ENCODE measurements around the gene MXD1. TPM values are rescaled to one million over a fixed set of nuclear protein-coding genes. Genes with fewer than 3 reads are reported as not detected.
"Not testable (repeated sequence)": the region's sequence is repeated elsewhere in the genome, so short reads cannot be mapped to it uniquely, and the experiment has no call there.

The MXD1 gene, protein sequence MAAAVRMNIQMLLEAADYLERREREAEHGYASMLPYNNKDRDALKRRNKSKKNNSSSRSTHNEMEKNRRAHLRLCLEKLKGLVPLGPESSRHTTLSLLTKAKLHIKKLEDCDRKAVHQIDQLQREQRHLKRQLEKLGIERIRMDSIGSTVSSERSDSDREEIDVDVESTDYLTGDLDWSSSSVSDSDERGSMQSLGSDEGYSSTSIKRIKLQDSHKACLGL
- 3.1 and 4.0 TPM in 2 replicates for total RNA-seq (2014; rRNA removed; shearing (Covaris generic))

DNA sequence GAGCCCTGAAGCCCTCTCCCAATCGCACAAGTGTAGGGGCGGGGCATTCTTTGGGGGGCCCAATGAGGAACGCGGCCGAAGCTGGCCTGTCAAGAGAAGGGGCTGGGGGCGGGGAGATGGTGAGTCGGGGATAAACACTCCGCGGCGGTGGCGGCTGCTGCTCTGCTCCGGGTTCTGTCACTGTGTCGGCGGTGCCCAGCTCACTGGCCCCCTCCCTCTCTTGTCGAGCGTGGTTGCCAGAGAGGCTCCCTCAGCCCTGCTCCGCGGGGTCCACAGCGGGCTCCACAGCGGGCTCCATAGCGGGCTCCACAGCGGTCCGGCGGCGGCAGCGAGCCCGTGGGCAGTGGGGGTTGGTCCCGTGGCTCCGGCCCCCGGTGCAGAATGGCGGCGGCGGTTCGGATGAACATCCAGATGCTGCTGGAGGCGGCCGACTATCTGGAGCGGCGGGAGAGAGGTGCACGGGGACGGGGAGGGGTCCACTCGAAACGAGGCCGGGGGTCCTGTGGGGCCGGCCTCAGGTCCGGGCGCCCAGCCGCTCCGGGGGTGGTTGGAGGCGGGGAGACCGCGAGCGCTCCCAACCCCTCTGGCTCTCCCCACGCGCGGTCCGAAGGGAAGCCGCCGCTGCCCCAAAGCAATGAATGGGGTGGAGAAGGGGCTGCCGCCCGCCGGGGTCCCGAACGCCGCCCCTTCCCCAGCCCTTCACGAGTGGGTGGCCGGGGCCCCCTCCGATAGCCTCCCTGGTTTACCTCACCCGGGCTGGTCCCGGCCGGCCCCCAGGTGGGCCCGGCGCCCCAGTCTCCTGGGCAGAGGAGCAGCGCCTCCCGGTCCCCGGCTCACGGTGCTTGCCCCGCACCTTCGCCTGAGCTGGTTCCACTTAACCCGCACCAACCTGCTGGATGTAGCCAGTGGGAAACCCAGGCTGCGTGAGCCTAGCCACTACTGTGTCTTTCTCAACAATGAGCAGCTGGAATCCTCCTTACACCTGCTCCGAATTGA is at the start of gene MXD1:
MXD1 (plus strand) TSS at position 160 of the 996 bp plus-strand sequence; CDS start at position 382, 222 bp downstream.
- H3K4me3 ChIP-seq = peak within 1 kb of the TSS; percentile 68
- peaks cover 6% of the 10 kb centered on the region; the same call in 1 of the 2 replicates for H3K36me3 ChIP-seq
- DNase-seq (ENCODE audit: low read depth in 1 of 2, low spot score in 2 of 2) = no peak
- H3K9me3 ChIP-seq (replicated peaks) = no peaks in the 10 kb centered on the region
- peak within 1 kb of the TSS; percentile 68 for H3K27ac ChIP-seq
- H3K4me1 ChIP-seq (replicated peaks) = peaks cover 16% of the 10 kb centered on the region
- H3K27me3 ChIP-seq (replicated peaks) = no peaks in the 10 kb centered on the region

DNA sequence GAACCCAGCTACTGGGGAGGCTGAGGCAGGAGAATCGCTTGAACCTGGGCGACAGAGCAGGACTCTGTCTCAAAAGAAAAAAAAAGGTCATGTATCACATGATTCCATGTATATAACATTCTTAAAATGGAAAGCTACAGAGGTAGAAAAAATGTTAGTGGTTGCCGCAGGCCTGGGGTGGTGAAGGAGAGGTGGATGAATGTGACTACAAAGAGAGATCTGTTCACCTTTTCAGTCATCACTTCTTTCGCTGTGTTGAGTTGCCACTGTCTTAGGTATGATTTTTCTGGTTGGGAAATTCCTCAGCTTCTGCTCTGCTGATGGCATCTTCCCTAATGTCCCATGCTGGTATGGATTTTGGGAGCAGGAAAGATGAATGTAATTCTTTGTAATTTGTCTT is 26.5 kb upstream of the MXD1 start:
- no peak overlapping the region for H3K27ac ChIP-seq
- peaks cover 2% of the 10 kb centered on the region for H3K4me1 ChIP-seq (replicated peaks)
- no peak overlapping the region for H3K4me3 ChIP-seq
- peaks cover 5% of the 10 kb centered on the region for H3K9me3 ChIP-seq (replicated peaks)
- H3K36me3 ChIP-seq = no peaks in the 10 kb centered on the region
- no peak for DNase-seq (ENCODE audit: low read depth in 1 of 2, low spot score in 2 of 2)
- 0 out of 2 replicates have a peak, but pooled peaks cover 7% of the 10 kb centered on the region for H3K27me3 ChIP-seq (replicated peaks)

DNA sequence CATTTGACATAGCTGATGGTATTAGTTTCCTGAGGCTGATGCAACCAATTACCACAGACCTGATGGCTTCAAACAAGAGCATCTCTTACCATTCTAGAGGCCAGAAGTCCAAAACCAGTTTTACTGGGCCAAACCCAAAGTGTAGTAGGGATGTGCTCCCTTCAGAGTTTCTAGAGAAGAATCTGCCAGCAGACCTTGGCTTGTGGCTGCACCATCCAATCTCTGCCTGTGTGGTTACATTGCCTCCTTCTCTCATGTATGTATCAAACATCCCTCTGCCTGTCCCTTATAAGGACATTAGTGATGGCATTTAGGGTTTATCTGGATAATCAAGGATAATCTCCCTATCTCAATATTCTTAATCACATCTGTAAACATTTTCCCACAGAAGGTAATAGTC is 25.6 kb upstream of the MXD1 start:
- Histone ChIP-seq H3K27me3 (replicated peaks) (0 out of 2 replicates have a peak, but pooled peaks cover 4% of the 10 kb centered on the region), H3K27ac (no peak overlapping the region), H3K4me1 (replicated peaks) (peaks cover 4% of the 10 kb centered on the region), H3K36me3 (no peaks in the 10 kb centered on the region), H3K4me3 (no peak overlapping the region), H3K9me3 (replicated peaks) (peaks cover 5% of the 10 kb centered on the region)
- DNase-seq (ENCODE audit: low read depth in 1 of 2, low spot score in 2 of 2) = no peak

DNA sequence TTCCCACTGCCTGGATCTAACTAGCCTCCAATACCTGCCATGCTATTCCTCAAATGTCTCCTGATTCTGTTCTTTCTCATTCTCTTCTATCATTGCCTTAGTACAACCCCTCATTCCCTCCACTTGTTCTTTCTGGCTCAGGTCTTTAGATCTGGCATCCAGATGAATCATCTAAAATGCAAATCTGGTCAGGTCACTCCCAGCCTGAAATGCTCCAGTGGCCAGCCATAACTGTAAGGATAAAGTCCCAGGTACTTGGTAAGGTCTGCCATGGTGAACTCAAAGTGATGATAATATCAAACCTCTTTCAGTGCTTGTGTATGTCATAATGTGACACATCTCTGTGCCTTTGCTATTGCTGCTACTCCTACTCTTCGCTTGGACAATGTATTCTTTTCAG is 24.0 kb upstream of the MXD1 start:
- no peak overlapping the region for H3K4me3 ChIP-seq
- no peak overlapping the region for H3K27ac ChIP-seq
- H3K9me3 ChIP-seq (replicated peaks) = peaks cover 5% of the 10 kb centered on the region
- no peak for DNase-seq (ENCODE audit: low read depth in 1 of 2, low spot score in 2 of 2)
- 0 out of 2 replicates have a peak, but pooled peaks cover 4% of the 10 kb centered on the region for H3K27me3 ChIP-seq (replicated peaks)
- H3K36me3 ChIP-seq = peaks cover 12% of the 10 kb centered on the region
- peaks cover 9% of the 10 kb centered on the region for H3K4me1 ChIP-seq (replicated peaks)

DNA sequence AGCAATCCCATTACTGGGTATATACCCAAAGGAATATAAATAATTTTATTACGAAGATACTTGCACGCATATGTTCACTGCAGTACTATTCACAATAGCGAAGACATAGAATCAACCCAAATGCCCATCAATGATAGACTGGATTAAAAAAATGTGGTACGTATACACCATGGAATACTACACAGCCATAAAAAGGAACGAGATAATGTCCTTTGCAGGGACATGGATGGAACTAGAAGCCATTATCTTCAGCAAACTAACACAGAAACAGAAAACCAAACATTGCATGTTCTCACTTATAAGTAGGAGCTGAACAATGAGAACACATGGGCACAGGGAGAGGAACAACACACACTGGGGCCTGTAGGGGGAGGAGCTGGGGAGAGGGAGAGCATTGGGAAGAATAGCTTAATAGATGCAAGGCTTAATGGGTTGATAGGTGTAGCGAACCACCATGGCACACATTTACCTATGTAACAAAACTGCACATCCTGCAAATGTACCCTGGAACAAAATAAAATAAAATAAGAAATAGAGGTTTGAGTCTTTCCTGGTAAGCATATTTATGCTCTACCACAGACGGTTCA is 22.0 kb upstream of the MXD1 start:
- H3K4me3 ChIP-seq; H3K4me1 ChIP-seq (replicated peaks); H3K9me3 ChIP-seq (replicated peaks); DNase-seq (ENCODE audit: low read depth in 1 of 2, low spot score in 2 of 2); H3K27me3 ChIP-seq (replicated peaks): not testable (repeated sequence)
- peak overlapping the region; percentile 70 for H3K27ac ChIP-seq
- peaks cover 29% of the 10 kb centered on the region for H3K36me3 ChIP-seq

DNA sequence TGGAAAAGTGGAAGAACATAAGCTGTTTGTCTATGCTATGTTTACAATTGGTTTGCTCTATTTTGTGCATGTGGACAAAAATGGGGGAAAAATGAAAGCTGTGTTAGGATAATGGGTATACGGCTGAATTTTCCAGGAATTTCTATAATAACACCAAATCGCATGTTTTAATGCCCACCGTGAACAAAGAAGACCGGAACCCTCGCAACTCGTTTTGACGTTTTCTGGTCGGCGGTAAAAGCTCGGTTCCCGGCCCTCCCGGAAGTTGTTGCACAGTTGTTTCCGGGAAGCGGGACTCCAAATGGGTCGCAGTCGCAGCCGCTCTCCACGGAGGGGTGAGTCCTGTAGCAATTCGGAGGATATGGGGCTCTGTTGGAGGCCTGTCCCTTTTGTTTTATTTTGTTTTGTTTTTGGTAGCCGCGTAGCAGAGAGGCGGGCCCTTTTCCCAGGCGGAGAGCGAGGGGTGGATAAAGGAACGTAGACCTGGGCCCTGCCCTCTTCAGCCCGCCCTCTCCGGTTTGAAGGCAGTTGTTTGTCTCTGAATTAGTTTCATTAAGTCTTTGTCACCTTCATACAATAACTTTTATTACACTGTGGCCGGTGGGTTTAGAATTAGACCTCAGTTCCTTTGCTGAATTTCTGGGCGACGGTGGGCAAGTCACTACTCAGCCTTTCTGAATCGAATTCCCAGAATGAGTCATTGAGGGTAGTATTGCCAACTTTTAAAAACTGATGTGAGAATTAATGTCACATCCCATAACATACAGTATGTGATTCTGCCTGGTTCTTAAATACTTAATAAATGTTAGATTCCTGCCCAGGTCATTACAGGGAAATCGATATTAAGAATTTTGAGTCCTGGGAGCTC is 21.0 kb upstream of the MXD1 start, which contains the start of gene SNRNP27:
SNRNP27 (plus strand) TSS at position 273 of the 868 bp plus-strand sequence; CDS start at position 302, 29 bp downstream.
- Histone ChIP-seq H3K4me3 (peak within 1 kb of the TSS; percentile 59), H3K36me3 (peaks cover 35% of the 10 kb centered on the region), H3K27me3 (replicated peaks) (no peaks in the 10 kb centered on the region), H3K9me3 (replicated peaks) (peaks cover 5% of the 10 kb centered on the region; the same call in 1 of the 2 replicates), H3K4me1 (replicated peaks) (peaks cover 9% of the 10 kb centered on the region), H3K27ac (peak within 1 kb of the TSS; percentile 70)
- peak; percentile 85 for DNase-seq (ENCODE audit: low read depth in 1 of 2, low spot score in 2 of 2)

DNA sequence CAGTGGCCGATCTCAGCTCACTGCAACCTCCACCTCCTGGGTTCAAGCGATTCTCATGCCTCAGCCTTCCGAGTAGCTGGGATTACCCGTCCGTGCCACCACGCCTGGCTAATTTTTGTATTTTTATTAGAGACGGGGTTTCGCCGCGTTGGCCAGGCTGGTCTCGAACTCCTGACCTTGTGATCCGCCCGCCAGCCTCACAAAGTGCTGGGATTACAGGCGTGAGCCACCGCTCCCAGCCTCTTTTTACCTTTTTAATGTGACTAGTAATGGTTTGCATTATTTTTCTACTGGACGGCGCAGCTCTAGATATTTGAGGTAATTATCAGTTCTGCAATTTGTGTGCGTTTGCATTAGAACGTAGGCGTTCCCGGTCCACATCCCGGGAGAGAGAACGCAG is 20.2 kb upstream of the MXD1 start:
- H3K27ac ChIP-seq; DNase-seq (ENCODE audit: low read depth in 1 of 2, low spot score in 2 of 2); H3K9me3 ChIP-seq (replicated peaks); H3K27me3 ChIP-seq (replicated peaks); H3K4me1 ChIP-seq (replicated peaks): not testable (repeated sequence)
- Histone ChIP-seq H3K4me3 (peak overlapping the region; percentile 59), H3K36me3 (peaks cover 42% of the 10 kb centered on the region)

DNA sequence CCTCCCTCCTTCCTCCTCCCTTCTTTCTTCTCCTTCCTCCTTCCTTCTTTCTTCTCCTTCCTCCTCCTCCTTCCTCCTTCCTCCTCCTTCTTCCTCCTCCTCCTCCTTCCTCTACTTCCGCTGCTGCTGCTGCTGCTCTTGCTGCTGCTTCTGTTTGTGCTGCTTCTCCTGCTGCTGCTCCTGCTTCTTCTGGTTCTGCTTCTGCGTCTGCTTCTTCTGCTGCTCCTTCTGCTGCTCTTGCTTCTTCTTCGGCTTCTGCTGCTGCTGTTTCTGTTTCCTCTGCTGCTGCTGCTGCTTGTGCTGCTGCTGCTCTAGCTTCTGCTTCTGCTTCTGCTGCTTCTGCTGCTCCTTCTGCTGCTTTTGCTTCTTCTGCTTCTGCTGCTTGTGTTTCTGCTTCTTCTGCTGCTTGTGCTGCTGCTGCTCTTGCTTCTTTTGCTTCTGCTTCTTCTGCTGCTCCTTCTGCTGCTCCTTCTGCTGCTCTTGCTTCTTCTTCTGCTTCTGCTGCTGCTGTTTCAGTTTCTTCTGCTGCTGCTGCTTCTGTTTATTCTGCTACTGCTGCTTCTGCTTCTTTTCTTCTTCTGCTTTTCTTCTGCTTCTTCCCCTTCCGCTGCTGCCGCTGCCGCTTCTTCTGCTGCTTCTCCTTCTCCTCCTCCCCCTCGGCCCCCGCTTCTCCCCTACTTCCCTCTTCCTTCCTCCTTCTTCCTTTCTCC is 12.5 kb upstream of the MXD1 start:
- H3K4me3 ChIP-seq = no peak overlapping the region

DNA sequence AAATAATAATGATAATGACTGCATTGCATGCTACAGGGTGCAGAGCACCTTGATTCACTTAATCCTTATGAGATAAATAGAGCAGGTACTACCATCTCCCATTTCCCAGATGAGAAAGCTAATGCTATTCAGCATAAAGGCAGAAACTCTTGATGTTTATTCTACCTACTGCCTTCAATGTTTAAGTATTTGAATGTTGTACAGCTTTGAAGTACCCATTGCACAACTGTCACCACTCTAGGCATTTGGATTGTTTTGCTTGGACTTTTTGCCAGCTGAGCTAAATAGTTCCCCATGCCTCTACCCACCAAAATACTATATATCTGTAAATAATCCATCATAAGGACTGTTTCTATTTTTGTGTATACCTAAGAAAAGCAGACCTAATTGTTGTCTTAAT is 7.7 kb upstream of the MXD1 start:
- Histone ChIP-seq H3K9me3 (replicated peaks) (no peaks in the 10 kb centered on the region), H3K27ac (no peak overlapping the region), H3K27me3 (replicated peaks) (no peaks in the 10 kb centered on the region), H3K4me3 (no peak overlapping the region), H3K36me3 (peaks cover 51% of the 10 kb centered on the region), H3K4me1 (replicated peaks) (no peaks in the 10 kb centered on the region)
- DNase-seq (ENCODE audit: low read depth in 1 of 2, low spot score in 2 of 2) = no peak

More for the DNA sequence above, 12.5 kb upstream of the MXD1 start:
- H3K36me3 ChIP-seq = peaks cover 74% of the 10 kb centered on the region
- H3K4me1 ChIP-seq (replicated peaks) = no peaks in the 10 kb centered on the region
- H3K27me3 ChIP-seq (replicated peaks) = no peaks in the 10 kb centered on the region
- no peak for DNase-seq (ENCODE audit: low read depth in 1 of 2, low spot score in 2 of 2)
- H3K9me3 ChIP-seq (replicated peaks) = no peaks in the 10 kb centered on the region
- no peak overlapping the region for H3K27ac ChIP-seq

DNA sequence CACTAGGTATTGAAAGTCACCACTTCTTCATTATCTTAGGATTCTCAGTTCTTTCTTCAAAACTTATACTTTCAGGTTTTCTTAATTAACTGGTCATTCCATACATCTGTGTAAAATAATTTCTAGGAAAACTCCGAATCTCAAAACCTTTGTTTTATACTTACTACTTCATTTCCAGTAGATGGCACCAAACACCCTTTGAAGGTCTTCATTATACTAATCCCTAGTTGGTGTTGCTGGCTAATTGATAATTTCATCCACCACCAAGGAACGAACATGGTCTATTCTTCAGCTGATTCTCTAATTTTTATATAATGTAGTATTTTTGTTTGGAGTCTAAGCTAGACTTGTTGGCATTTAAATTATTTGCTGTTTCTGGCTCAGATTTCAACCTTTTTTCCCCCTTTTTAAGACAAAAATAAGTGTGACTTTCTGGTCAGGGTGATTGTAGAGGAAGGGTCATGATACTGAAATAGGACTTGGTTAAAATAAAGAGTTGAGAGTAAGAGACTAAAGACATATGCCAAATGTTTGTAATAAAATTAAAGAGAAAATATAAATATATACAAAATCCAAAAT is 2.8 kb upstream of the MXD1 start:
- H3K27me3 ChIP-seq (replicated peaks) = no peaks in the 10 kb centered on the region
- no peak overlapping the region for H3K27ac ChIP-seq
- peak in 1 of 2 experiments; percentile 39 for DNase-seq (ENCODE audit: low read depth in 1 of 2, low spot score in 2 of 2)
- no peak overlapping the region for H3K4me3 ChIP-seq
- peaks cover 23% of the 10 kb centered on the region for H3K36me3 ChIP-seq
- no peaks in the 10 kb centered on the region for H3K9me3 ChIP-seq (replicated peaks)
- H3K4me1 ChIP-seq (replicated peaks) = peaks cover 8% of the 10 kb centered on the region

DNA sequence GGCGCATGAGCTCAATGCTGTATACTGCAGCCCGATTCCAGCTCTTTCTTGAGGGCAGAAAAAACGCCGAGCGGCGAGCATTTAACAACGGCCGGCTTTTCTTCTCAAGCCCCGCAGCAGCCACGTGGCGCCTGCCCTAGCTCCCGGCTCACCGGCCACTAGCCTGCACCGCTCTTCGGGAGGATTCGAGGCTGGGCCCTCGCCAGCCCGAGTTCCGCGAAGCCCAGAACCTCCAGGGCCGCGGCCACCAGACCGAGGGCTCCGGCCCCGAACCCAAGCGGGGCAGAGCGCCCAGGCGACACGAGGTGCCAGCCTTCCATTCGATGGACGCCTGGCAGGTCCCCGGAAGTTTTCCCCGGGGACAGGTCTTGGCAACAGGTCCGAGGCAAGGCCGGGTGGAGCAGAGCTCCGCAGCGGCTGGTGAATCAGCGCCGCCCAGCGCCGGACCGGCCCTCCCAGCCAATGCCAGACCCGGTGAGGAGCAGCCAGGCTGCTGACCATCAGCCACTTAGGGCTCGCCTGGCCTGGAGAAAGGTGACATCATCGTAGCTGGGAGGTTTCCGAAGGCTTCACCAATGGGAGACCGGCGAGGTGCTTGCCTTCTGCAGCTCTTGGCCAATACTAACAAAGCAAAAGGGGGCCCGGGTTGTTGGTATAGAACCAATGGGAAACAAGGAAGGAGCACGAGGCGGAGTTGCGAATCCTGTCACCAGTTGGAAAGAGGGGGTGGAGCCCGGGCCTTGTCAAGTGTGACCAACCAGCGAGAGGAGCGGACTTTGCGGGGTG is 552 bp upstream of the MXD1 start:
- Histone ChIP-seq H3K27me3 (replicated peaks) (no peaks in the 10 kb centered on the region), H3K9me3 (replicated peaks) (no peaks in the 10 kb centered on the region), H3K27ac (peak overlapping the region; percentile 68), H3K36me3 (peaks cover 6% of the 10 kb centered on the region; the same call in 1 of the 2 replicates), H3K4me3 (peak overlapping the region; percentile 68), H3K4me1 (replicated peaks) (peaks cover 16% of the 10 kb centered on the region)
- peak; percentile 100 for DNase-seq (ENCODE audit: low read depth in 1 of 2, low spot score in 2 of 2)
